ENCODE measurements around the gene PCDH15. TPM values are rescaled to one million over a fixed set of nuclear protein-coding genes. Genes with fewer than 3 reads are reported as not detected.

PCDH15 gene
- total RNA-seq, 1 experiment from 2014 or later: 0.61 TPM

DNA sequence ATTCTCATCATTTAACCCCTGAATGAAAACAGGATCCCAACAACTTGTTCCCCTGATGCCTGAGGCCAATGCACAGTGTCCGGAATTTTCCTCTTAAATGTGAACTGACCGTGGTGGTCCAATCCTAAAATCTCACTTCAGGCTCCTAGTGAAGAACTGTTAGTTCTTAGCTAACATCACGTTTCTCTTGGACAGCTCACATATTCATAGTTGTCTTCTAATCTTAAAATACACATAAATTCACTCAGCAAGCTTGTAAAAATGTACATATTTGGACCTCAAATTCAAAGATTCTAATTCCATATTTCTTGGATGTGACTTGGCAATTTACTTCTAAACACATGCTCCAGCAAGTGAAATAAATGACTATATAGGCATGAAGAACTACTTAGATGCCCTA lies 297.2 kb downstream of the PCDH15 start:
- Mint-ChIP-seq H3K9me3 (peaks cover 2 to 6% of the 10 kb centered on the region in 2 experiments; a peak in 3 of 5 replicates), H3K27me3 (ENCODE audit: low read depth) (no peaks in the 10 kb centered on the region)
- no peaks in the 10 kb centered on the region for H3K27me3 ChIP-seq (ENCODE audit: insufficient read depth, low read length)

More for the DNA sequence above, 297.2 kb downstream of the PCDH15 start:
- 0 out of 7 replicates have a peak overlapping the region, but pooled peaks of 1 of the 3 experiments have one; percentile 62 for H3K27ac Mint-ChIP-seq
- Histone ChIP-seq H3K14ac (ENCODE audit: insufficient read depth, low read length) (no peak overlapping the region), H2AFZ (ENCODE audit: low read length) (no peak overlapping the region), H4K20me1 (ENCODE audit: control insufficient read depth, insufficient read depth, insufficient read length) (no peaks in the 10 kb centered on the region), H3K9me3 (ENCODE audit: control insufficient read depth, low read depth, low read length) (no peaks in the 10 kb centered on the region), H4K91ac (ENCODE audit: insufficient read length, low read depth, low read length) (no peak overlapping the region), H3K56ac (ENCODE audit: insufficient read length, low read depth, low read length) (no peak overlapping the region), H3K18ac (ENCODE audit: insufficient read length, low read depth, low read length) (no peak overlapping the region), H3K4me2 (ENCODE audit: insufficient read depth, insufficient read length, low read length) (no peak overlapping the region), H3K9ac (ENCODE audit: extremely low read depth, insufficient read length, low read length) (no peak overlapping the region), H3K23ac (ENCODE audit: insufficient read length, low read depth, low read length) (no peak overlapping the region), H3K27ac (ENCODE audit: insufficient read length, low read depth, low read length) (no peak overlapping the region), H3K79me1 (ENCODE audit: insufficient read depth, low read depth, low read length, poor library complexity, severe bottlenecking) (no peaks in the 10 kb centered on the region), H3K4me1 (ENCODE audit: insufficient read depth, low read length) (no peaks in the 10 kb centered on the region), H2BK5ac (ENCODE audit: insufficient read length, low read length) (no peak overlapping the region), H3T11ph (ENCODE audit: low read length) (no peak overlapping the region), H3K79me2 (ENCODE audit: insufficient read depth, low read length) (no peaks in the 10 kb centered on the region), H2AK5ac (ENCODE audit: insufficient read length, low read length) (no peak overlapping the region), H4K8ac (replicated peaks; ENCODE audit: insufficient read length, low read depth, low read length) (no peak overlapping the region), H2BK20ac (ENCODE audit: low read depth, low read length, poor library complexity, severe bottlenecking) (no peak overlapping the region), H4K5ac (ENCODE audit: insufficient read length, low read depth, low read length) (no peak overlapping the region), H3K4ac (ENCODE audit: low read depth, low read length) (no peak overlapping the region), H2BK12ac (ENCODE audit: insufficient read length, low read depth, low read length) (no peak overlapping the region), H2BK120ac (ENCODE audit: low read depth, low read length, poor library complexity, severe bottlenecking) (no peak overlapping the region), H3K23me2 (ENCODE audit: insufficient read length, low read depth, low read length, poor library complexity, severe bottlenecking) (no peaks in the 10 kb centered on the region), H2BK15ac (ENCODE audit: low read depth, low read length) (no peak overlapping the region)
- no peak for DNase-seq
- H3K4me1 Mint-ChIP-seq: no peaks in the 10 kb centered on the region
- no peaks in the 10 kb centered on the region for H3K36me3 Mint-ChIP-seq (ENCODE audit: insufficient read depth in 1 of 3, low read depth in 3 of 3)
- WGBS (ENCODE audit: extremely low coverage, insufficient read length, low lambda C conversion rate): no CpG with 5 or more reads among the region's 3 CpGs
- TF ChIP-seq, protein P1, sequence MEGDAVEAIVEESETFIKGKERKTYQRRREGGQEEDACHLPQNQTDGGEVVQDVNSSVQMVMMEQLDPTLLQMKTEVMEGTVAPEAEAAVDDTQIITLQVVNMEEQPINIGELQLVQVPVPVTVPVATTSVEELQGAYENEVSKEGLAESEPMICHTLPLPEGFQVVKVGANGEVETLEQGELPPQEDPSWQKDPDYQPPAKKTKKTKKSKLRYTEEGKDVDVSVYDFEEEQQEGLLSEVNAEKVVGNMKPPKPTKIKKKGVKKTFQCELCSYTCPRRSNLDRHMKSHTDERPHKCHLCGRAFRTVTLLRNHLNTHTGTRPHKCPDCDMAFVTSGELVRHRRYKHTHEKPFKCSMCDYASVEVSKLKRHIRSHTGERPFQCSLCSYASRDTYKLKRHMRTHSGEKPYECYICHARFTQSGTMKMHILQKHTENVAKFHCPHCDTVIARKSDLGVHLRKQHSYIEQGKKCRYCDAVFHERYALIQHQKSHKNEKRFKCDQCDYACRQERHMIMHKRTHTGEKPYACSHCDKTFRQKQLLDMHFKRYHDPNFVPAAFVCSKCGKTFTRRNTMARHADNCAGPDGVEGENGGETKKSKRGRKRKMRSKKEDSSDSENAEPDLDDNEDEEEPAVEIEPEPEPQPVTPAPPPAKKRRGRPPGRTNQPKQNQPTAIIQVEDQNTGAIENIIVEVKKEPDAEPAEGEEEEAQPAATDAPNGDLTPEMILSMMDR (conservative IDR thresholded peaks at IDR 0.05): no peak
- no peak overlapping the region for H3K4me3 Mint-ChIP-seq

Data from H9 (cell line).